Esophagus muscularis mucosa (tissue), 4 donors: ENCODE results near the gene PPA1. TPM values are rescaled to one million over a fixed set of nuclear protein-coding genes. Genes with fewer than 3 reads are reported as not detected.

ENCODE experiments used
- DNase-seq: peaks from one replicate; pipeline ENCODE4 v3.0.0-alpha.2; 2017; ENCODE audit errors: extremely low spot score
- H3K27ac ChIP-seq, 4 donors: fragments of 200-600 bp; sonication (generic); replicated peaks in 1 of 4; 1 replicate in 3 of 4; 2 replicates in 1 of 4; pipeline ENCODE4 v1.5.1; 2016 to 2019; ENCODE audit warnings: mild to moderate bottlenecking in 1 of 4
- H3K27me3 ChIP-seq, 4 donors: fragments of 200-600 bp; sonication (generic); one replicate each; pipeline versions ENCODE4 v1.5.1 to v1.6.0; 2016 to 2019
- H3K36me3 ChIP-seq, 4 donors: fragments of 200-600 bp; sonication (generic); one replicate each; pipeline ENCODE4 v1.5.1; 2016 to 2019
- H3K4me1 ChIP-seq, 4 donors: fragments of 200-600 bp; sonication (generic); one replicate each; pipeline ENCODE4 v1.5.1; 2016 to 2019
- H3K4me3 ChIP-seq, 4 donors: fragments of 200-600 bp; sonication (generic); 1 replicate in 2 of 4; 2 replicates in 2 of 4; pipeline ENCODE4 v1.5.1; 2016 to 2019; ENCODE audit warnings: mild to moderate bottlenecking in 4 of 4, moderate library complexity in 1 of 4
- H3K9me3 ChIP-seq, 4 donors: fragments of 200-600 bp; sonication (generic); 1 replicate in 3 of 4; 2 replicates in 1 of 4; pipeline ENCODE4 v1.5.1; 2016 to 2019
- CTCF ChIP-seq, 3 experiments: fragments of 200-600 bp in 2 of 3; fragments of 450-650 bp in 1 of 3; sonication (generic) in 2 of 3; IDR thresholded peaks; one replicate each; pipeline ENCODE4 v1.5.1; 2017 to 2019; ENCODE audit warnings: antibody characterized with exemption in 3 of 3, mild to moderate bottlenecking in 2 of 3, moderate library complexity in 1 of 3
- EP300 ChIP-seq: sonication (generic); formaldehyde crosslinking; IDR thresholded peaks from one replicate; pipeline ENCODE4 v1.6.1; 2017; ENCODE audit warnings: antibody characterized with exemption
- POLR2A ChIP-seq: fragments of 450-650 bp; IDR thresholded peaks from one replicate; pipeline ENCODE4 v1.6.1; 2017; ENCODE audit warnings: antibody characterized with exemption, moderate library complexity, mild to moderate bottlenecking, low read depth
- POLR2AphosphoS5 ChIP-seq, 2 donors: sonication (generic); formaldehyde crosslinking; IDR thresholded peaks; one replicate each; pipeline ENCODE4 v1.6.1; 2017; ENCODE audit warnings: antibody characterized with exemption in 2 of 2
- WGBS: methylation state at CpG from one replicate; pipeline ENCODE4 v1.1.5; 2018; 5-methylcytosine and 5-hydroxymethylcytosine counted together
- intact Hi-C: fragments of 100-400 bp; cut with DNase I; formaldehyde crosslinking; loops from one replicate; pipeline ENCODE4 v1.15.1; 2023
- total RNA-seq, 4 donors: library from RNA; depleted of rRNA; stranded (reverse); fragments of >200 nt; gene quantifications; one replicate each; pipeline versions ENCODE4 v1.1.0 to v1.2.1, GENCODE V29; 2016

The PPA1 gene
- total RNA-seq, 4 donors from 2014 or later, result 72.6 to 105 (median 82.2) TPM

GRCh38 chr10:70266056-70266455 lies 32.8 kb upstream of the PPA1 start:
- Histone ChIP-seq H3K36me3 (no peaks in the 10 kb centered on the region), H3K4me1 (peaks cover 0 to 9% (median 0%) of the 10 kb centered on the region in 4 donors), H3K9me3 (no peaks in the 10 kb centered on the region), H3K27me3 (peaks cover 0 to 16% (median 0%) of the 10 kb centered on the region in 4 donors), H3K27ac (no peak overlapping the region), H3K4me3 (no peak overlapping the region)
- 91% methylated on average over 6 of the region's 7 CpGs for WGBS
- DNase-seq, result no peak
- no peak for TF ChIP-seq POLR2AphosphoS5 (IDR thresholded peaks at IDR 0.05)
- TF ChIP-seq POLR2A, result no peak
- TF ChIP-seq EP300, result no peak
- no peak for TF ChIP-seq CTCF (IDR thresholded peaks at IDR 0.05)
- intact Hi-C loops, result no loop called here

- Histone ChIP-seq H3K27ac (no peak overlapping the region), H3K9me3 (no peaks in the 10 kb centered on the region), H3K36me3 (no peaks in the 10 kb centered on the region), H3K27me3 (peaks cover 0 to 25% (median 0%) of the 10 kb centered on the region in 4 donors), H3K4me3 (no peak overlapping the region), H3K4me1 (peaks cover 0 to 9% (median 0%) of the 10 kb centered on the region in 4 donors)
- no peak for TF ChIP-seq POLR2AphosphoS5 (IDR thresholded peaks at IDR 0.05)
- TF ChIP-seq POLR2A, result no peak
- TF ChIP-seq CTCF (IDR thresholded peaks at IDR 0.05), result no peak
- no peak for TF ChIP-seq EP300
- WGBS, result 54% methylated on average over 10 of the region's 10 CpGs
- no peak for DNase-seq
- intact Hi-C loops, result no loop called here
These were observed 31.9 kb upstream of the PPA1 start for GRCh38 chr10:70265032-70265689.

- TF ChIP-seq POLR2AphosphoS5 (IDR thresholded peaks at IDR 0.05), result no peak
- TF ChIP-seq POLR2A, result no peak
- TF ChIP-seq CTCF (IDR thresholded peaks at IDR 0.05), result no peak
- no peak for TF ChIP-seq EP300
- WGBS, result 85% methylated on average over 2 of the region's 3 CpGs
- Histone ChIP-seq H3K27me3 (peaks cover 0 to 47% (median 6%) of the 10 kb centered on the region in 4 donors), H3K4me3 (no peak overlapping the region), H3K4me1 (peaks cover 0 to 3% (median 1%) of the 10 kb centered on the region in 4 donors), H3K27ac (no peak overlapping the region), H3K36me3 (no peaks in the 10 kb centered on the region), H3K9me3 (no peaks in the 10 kb centered on the region)
- DNase-seq, result no peak
- intact Hi-C loops, result no loop called here
These were observed 27.5 kb upstream of the PPA1 start for GRCh38 chr10:70260734-70261133.

DNA sequence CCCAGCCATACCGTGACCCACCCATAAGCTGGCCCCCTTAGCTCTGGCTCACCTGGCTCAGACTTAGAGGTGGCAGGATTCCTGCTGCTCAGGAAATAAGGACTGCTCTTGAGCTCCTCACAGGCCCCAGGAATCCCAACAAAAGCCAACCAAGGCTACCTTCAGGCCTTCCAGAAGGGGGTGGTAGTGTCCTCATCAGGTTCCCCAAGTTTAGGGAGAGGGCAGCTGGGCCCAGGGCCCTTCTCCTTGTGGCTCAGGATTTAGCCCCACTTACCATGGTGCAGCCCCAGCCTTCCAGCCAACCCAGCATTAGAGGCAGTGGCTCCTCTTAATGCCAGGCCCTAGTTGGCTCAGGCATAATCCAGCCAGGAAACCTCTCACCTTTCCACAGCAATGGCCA lies 27.0 kb upstream of the PPA1 start:
- DNase-seq, result no peak

More for the DNA sequence above, 27.0 kb upstream of the PPA1 start:
- Histone ChIP-seq H3K9me3 (no peaks in the 10 kb centered on the region), H3K4me1 (peaks cover 4 to 7% (median 6%) of the 10 kb centered on the region in 4 donors), H3K27me3 (peaks cover 2 to 52% (median 10%) of the 10 kb centered on the region in 4 donors), H3K27ac (no peak overlapping the region), H3K4me3 (no peak overlapping the region), H3K36me3 (no peaks in the 10 kb centered on the region)
- TF ChIP-seq POLR2AphosphoS5 (IDR thresholded peaks at IDR 0.05), result no peak
- no peak for TF ChIP-seq EP300
- no peak for TF ChIP-seq CTCF (IDR thresholded peaks at IDR 0.05)
- no peak for TF ChIP-seq POLR2A
- 67% methylated on average over 1 of the region's 1 CpG for WGBS
- intact Hi-C loops, result no loop called here
